ENCODE results near the gene ASTE1. TPM values are rescaled to one million over a fixed set of nuclear protein-coding genes. Genes with fewer than 3 reads are reported as not detected.

ASTE1 gene
- total and polyA plus RNA-seq, 2 of the 8 experiments (the other 6 are each of a cell fraction or from before 2014, with no cell fraction given) = 6.4 TPM; not detected in 1

- Histone ChIP-seq H3K79me1 (ENCODE audit: low read depth, low read length) (0 out of 2 replicates have a peak, but pooled peaks cover 2% of the 10 kb centered on the region), H3K9ac (replicated peaks in 1 of 4; ENCODE audit: extremely low read depth in 1 of 4, low read depth in 3 of 4, low read length in 3 of 4) (no peak overlapping the region), H3K23ac (ENCODE audit: insufficient read length) (no peak overlapping the region), H4K20me1 (replicated peaks in 1 of 2; ENCODE audit: control insufficient read depth in 1 of 2, insufficient read depth in 2 of 2, low read length in 2 of 2) (peaks cover 0 to 3% of the 10 kb centered on the region in 2 experiments), H3K27me3 (replicated peaks in 1 of 4; ENCODE audit: control insufficient read depth in 3 of 4, extremely low read depth in 1 of 4, insufficient read depth in 3 of 4, low read length in 3 of 4) (no peaks in the 10 kb centered on the region), H3K4ac (replicated peaks; ENCODE audit: insufficient read length, low read depth, low read length) (no peak overlapping the region), H2BK5ac (ENCODE audit: low read depth, low read length) (no peak overlapping the region), H3K23me2 (ENCODE audit: low read depth, low read length) (no peaks in the 10 kb centered on the region; the same call in 1 of the 2 replicates), H3K36me3 (ENCODE audit: control insufficient read depth in 2 of 4, insufficient read depth in 4 of 4, low read length in 3 of 4) (peaks cover 0 to 7% (median 2%) of the 10 kb centered on the region in 4 experiments; a peak in 4 of 8 replicates), H2BK120ac (replicated peaks; ENCODE audit: low read depth, low read length) (no peak overlapping the region), H3K79me2 (ENCODE audit: control insufficient read depth in 1 of 2, insufficient read depth in 2 of 2, low read length in 2 of 2) (no peaks in the 10 kb centered on the region), H3K18ac (ENCODE audit: extremely low read depth, low read length) (no peak overlapping the region), H3K4me2 (ENCODE audit: insufficient read depth in 1 of 2, low read depth in 2 of 2, low read length in 2 of 2) (no peak overlapping the region; a peak in 1 of 4 replicates), H2BK20ac (ENCODE audit: low read length) (no peak overlapping the region), H3K4me1 (replicated peaks in 1 of 4; ENCODE audit: control insufficient read depth in 3 of 4, insufficient read depth in 4 of 4, low read length in 3 of 4) (peaks cover 0 to 3% (median 2%) of the 10 kb centered on the region in 4 experiments; a peak in 3 of 7 replicates), H4K91ac (replicated peaks; ENCODE audit: insufficient read length, low read length) (no peak overlapping the region), H2BK12ac (ENCODE audit: low read depth, low read length) (no peak overlapping the region), H2BK15ac (ENCODE audit: low read length) (no peak overlapping the region), H2AFZ (ENCODE audit: low read length) (no peak overlapping the region), H3K56ac (replicated peaks; ENCODE audit: insufficient read length, low read depth, low read length) (no peak overlapping the region), H2AK5ac (ENCODE audit: low read depth, low read length) (no peak overlapping the region), H4K8ac (ENCODE audit: extremely low read depth, insufficient read depth, low read length) (no peak overlapping the region), H3K14ac (ENCODE audit: insufficient read length) (no peak overlapping the region), H3K9me3 (ENCODE audit: insufficient read depth in 2 of 2, low read depth in 1 of 2, low read length in 1 of 2) (no peaks in the 10 kb centered on the region), H4K5ac (ENCODE audit: insufficient read length, low read depth, low read length) (no peak overlapping the region), H3K27ac (ENCODE audit: low read depth, low read length) (no peak overlapping the region), H3K4me3 (ENCODE audit: extremely low read depth in 1 of 4, insufficient read depth in 2 of 4, low read depth in 3 of 4, low read length in 4 of 4) (no peak overlapping the region)
- ChIA-PET CTCF (ENCODE audit: partially characterized antibody) (interaction anchor here (1.1 kb wide), 1 partner anchor 216 kb away, joined by 3 read pairs; no protein-coding TSS in a partner anchor), POLR2A (ENCODE audit: partially characterized antibody) (interaction anchor here (0.6 kb wide), 1 partner anchor 31 kb away, joined by 3 read pairs; no protein-coding TSS in a partner anchor)
- no peak for FAIRE-seq
- DNase-seq (ENCODE audit: low read depth in 1 of 2, low spot score in 2 of 2) = no peak
- 72% methylated on average over 3 of the region's 3 CpGs; no CpG with 5 or more reads in 1 of the 2 experiments for WGBS, 2 experiments (ENCODE audit: extremely low coverage in 1 of 2, insufficient coverage in 1 of 2, insufficient read length in 1 of 2, insufficient replicate concordance in 2 of 2, low coverage in 1 of 2, low lambda C conversion rate in 2 of 2, missing lambda C conversion rate in 1 of 2)
- TF ChIP-seq FOSL1 (IDR thresholded peaks at IDR 0.05; ENCODE audit: insufficient read depth, low read depth, low read length) (no peak), TAF7 (optimal IDR thresholded peaks at IDR 0.05; ENCODE audit: borderline replicate concordance, low read depth, low read length) (no peak), BRCA1 (IDR thresholded peaks at IDR 0.05; ENCODE audit: low read depth, low read length) (no peak), NANOG (IDR thresholded peaks at IDR 0.05; ENCODE audit: insufficient read depth, low read depth, low read length, poor library complexity, severe bottlenecking) (no peak), SRF (IDR thresholded peaks at IDR 0.05; ENCODE audit: low read depth, low read length) (no peak), TEAD4 (IDR thresholded peaks at IDR 0.05; ENCODE audit: low read depth, low read length) (no peak), POLR2AphosphoS5 (IDR thresholded peaks at IDR 0.05; ENCODE audit: low read depth, low read length) (no peak), TCF12 (IDR thresholded peaks at IDR 0.05; ENCODE audit: low read depth, low read length) (no peak), CREB1 (IDR thresholded peaks at IDR 0.05) (no peak), SP4 (IDR thresholded peaks at IDR 0.05; ENCODE audit: low read length) (no peak), CBX8 (IDR thresholded peaks at IDR 0.05; ENCODE audit: borderline replicate concordance, low read depth, low read length) (no peak), RNF2 (IDR thresholded peaks at IDR 0.05; ENCODE audit: borderline replicate concordance, low read depth, low read length, missing control alignments, poor library complexity, severe bottlenecking) (no peak)
Measured at GRCh38 chr3:130975251-130975650, 51.4 kb downstream of the ASTE1 start.
